Endothelial cell of umbilical vein (primary cell): ENCODE measurements around the gene TMSB10. TPM values are rescaled to one million over a fixed set of nuclear protein-coding genes. Genes with fewer than 3 reads are reported as not detected.
A peak's percentile ranks its signal among the peaks of the same experiment; 100 is the strongest.

ENCODE experiments used
- BruUV-seq: library from RNA; stranded (reverse); fragments of 400-500 nt; replicated peaks from 2 replicates; lab custom pipeline; 2021; lab: Mats Ljungman, UMichigan
- CTCF ChIA-PET: fragments of 300-600, 350-600 bp; sonication (Branson Sonifier 250); formaldehyde crosslinking; loops from one replicate; lab custom pipeline; 2021; ENCODE audit warnings: antibody characterized with exemption, inconsistent platforms; lab: Charles Lee
- POLR2A ChIA-PET: fragments of 300-600, 350-600 bp; sonication (Branson Sonifier 250); formaldehyde crosslinking; loops from one replicate; lab custom pipeline; 2021; ENCODE audit warnings: antibody characterized with exemption, inconsistent platforms; lab: Charles Lee
- DNase-seq: peaks from one replicate; pipeline ENCODE4 v3.0.0-alpha.2; 2011; ENCODE audit warnings: low read depth, low spot score
- FAIRE-seq: peaks from 2 replicates; lab custom pipeline; 2011; peaks lifted over from hg19 to GRCh38; lab: Jason Lieb, UNC
- H2AFZ ChIP-seq: 2 replicates; pipeline ENCODE4 v1.6.0; 2012; ENCODE audit warnings: low read depth, low read length, control low read depth, inconsistent platforms
- H3K27ac ChIP-seq: 2 replicates; pipeline ENCODE4 v1.5.1; 2011; ENCODE audit warnings: low read depth, mild to moderate bottlenecking, control low read depth, low read length, moderate library complexity; ENCODE audit not compliant: insufficient read depth
- H3K27me3 ChIP-seq, 2 experiments: 2 replicates each; pipeline versions ENCODE4 v1.6.0 to v1.6.1; 2011; ENCODE audit warnings: low read length in 2 of 2, mixed read lengths in 1 of 2; ENCODE audit not compliant: control insufficient read depth in 2 of 2, insufficient read depth in 2 of 2
- H3K36me3 ChIP-seq, 2 experiments: 2 replicates in 1 of 2; 3 replicates in 1 of 2; pipeline ENCODE4 v1.5.1; 2011; ENCODE audit warnings: low read length in 2 of 2, mild to moderate bottlenecking in 1 of 2, moderate library complexity in 1 of 2; ENCODE audit not compliant: control insufficient read depth in 2 of 2, insufficient read depth in 2 of 2; ENCODE audit errors: extremely low read depth in 1 of 2
- H3K4me1 ChIP-seq: 3 replicates; pipeline ENCODE4 v1.5.1; 2011; ENCODE audit warnings: mild to moderate bottlenecking, low read length; ENCODE audit not compliant: control insufficient read depth, insufficient read depth; ENCODE audit errors: extremely low read depth
- H3K4me2 ChIP-seq: 2 replicates; pipeline ENCODE4 v1.6.1; 2011; ENCODE audit warnings: low read length, control low read depth, mixed read lengths; ENCODE audit not compliant: insufficient read depth
- H3K4me3 ChIP-seq, 3 experiments: fragments of 200-600 bp in 1 of 3; sonication (generic), shearing (Covaris generic) in 1 of 3; replicated peaks in 1 of 3; 2 replicates each; pipeline ENCODE4 v1.5.1; 2011 to 2016; ENCODE audit warnings: control low read depth in 3 of 3, low read length in 3 of 3, mild to moderate bottlenecking in 2 of 3, inconsistent platforms in 1 of 3, low read depth in 1 of 3, moderate library complexity in 1 of 3; ENCODE audit not compliant: insufficient read depth in 1 of 3
- H3K79me2 ChIP-seq: 2 replicates; pipeline ENCODE4 v1.6.0; 2012; ENCODE audit warnings: low read length, inconsistent platforms; ENCODE audit not compliant: control insufficient read depth, insufficient read depth
- H3K9ac ChIP-seq: replicated peaks from 2 replicates; pipeline ENCODE3; 2011; ENCODE audit warnings: low read length, control low read depth; ENCODE audit not compliant: insufficient read depth; ENCODE audit errors: extremely low read depth
- H3K9me1 ChIP-seq: replicated peaks from 3 replicates; pipeline ENCODE4 v1.6.0; 2011; ENCODE audit warnings: mild to moderate bottlenecking, low read length; ENCODE audit not compliant: control insufficient read depth, insufficient read depth; ENCODE audit errors: extremely low read depth
- H3K9me3 ChIP-seq: replicated peaks from 2 replicates; pipeline ENCODE4 v1.5.1; 2012; ENCODE audit warnings: low read length, inconsistent platforms; ENCODE audit not compliant: control insufficient read depth, insufficient read depth
- H4K20me1 ChIP-seq: replicated peaks from 2 replicates; pipeline ENCODE3; 2011; ENCODE audit warnings: mild to moderate bottlenecking, low read length; ENCODE audit not compliant: control insufficient read depth, insufficient read depth; ENCODE audit errors: extremely low read depth
- FOS ChIP-seq: IDR thresholded peaks from 2 replicates; pipeline ENCODE4 v1.6.1; 2011; ENCODE audit warnings: mild to moderate bottlenecking, low read length, moderate library complexity, borderline replicate concordance; ENCODE audit not compliant: insufficient read depth
- JUN ChIP-seq: IDR thresholded peaks from 2 replicates; pipeline ENCODE4 v1.6.1; 2011; ENCODE audit warnings: borderline replicate concordance, low read depth; ENCODE audit not compliant: insufficient read length, insufficient read depth
- MYC ChIP-seq: IDR thresholded peaks from one replicate; pipeline ENCODE4 v1.6.1; 2011; ENCODE audit warnings: mild to moderate bottlenecking, low read depth, low read length
- dilution Hi-C: fragments of 300-500 bp; cut with MboI; formaldehyde crosslinking; loops from one replicate; pipeline ENCODE4 v1.15.0; 2019; ENCODE audit warnings: low sequenced_read_pairs; ENCODE audit not compliant: extremely low pct_ligation_motif_present
- intact Hi-C: fragments of 100-400 bp; cut with micrococcal nuclease; formaldehyde crosslinking; loops from one replicate; pipeline ENCODE4 v1.10.0; 2022
- polyA plus RNA-seq, 4 experiments: library from polyadenylated mRNA; depleted of rRNA in 3 of 4; stranded (reverse) in 3 of 4; unstranded in 1 of 4; fragments of >200 nt; gene quantifications; 2 replicates each; pipeline versions ENCODE4 v1.2.1 to v1.2.3, GENCODE V29; 2011 to 2012; ENCODE audit warnings: missing spikeins in 1 of 4
- total RNA-seq: library from RNA; stranded (reverse); gene quantifications from 2 replicates; pipeline ENCODE4 v1.2.3, GENCODE V29; 2021

The TMSB10 gene
- total and polyA plus RNA-seq, 2 donors (not counting 3 experiments of a cell fraction or from before 2014, with no cell fraction given), result 2,774 to 4,015 TPM

DNA sequence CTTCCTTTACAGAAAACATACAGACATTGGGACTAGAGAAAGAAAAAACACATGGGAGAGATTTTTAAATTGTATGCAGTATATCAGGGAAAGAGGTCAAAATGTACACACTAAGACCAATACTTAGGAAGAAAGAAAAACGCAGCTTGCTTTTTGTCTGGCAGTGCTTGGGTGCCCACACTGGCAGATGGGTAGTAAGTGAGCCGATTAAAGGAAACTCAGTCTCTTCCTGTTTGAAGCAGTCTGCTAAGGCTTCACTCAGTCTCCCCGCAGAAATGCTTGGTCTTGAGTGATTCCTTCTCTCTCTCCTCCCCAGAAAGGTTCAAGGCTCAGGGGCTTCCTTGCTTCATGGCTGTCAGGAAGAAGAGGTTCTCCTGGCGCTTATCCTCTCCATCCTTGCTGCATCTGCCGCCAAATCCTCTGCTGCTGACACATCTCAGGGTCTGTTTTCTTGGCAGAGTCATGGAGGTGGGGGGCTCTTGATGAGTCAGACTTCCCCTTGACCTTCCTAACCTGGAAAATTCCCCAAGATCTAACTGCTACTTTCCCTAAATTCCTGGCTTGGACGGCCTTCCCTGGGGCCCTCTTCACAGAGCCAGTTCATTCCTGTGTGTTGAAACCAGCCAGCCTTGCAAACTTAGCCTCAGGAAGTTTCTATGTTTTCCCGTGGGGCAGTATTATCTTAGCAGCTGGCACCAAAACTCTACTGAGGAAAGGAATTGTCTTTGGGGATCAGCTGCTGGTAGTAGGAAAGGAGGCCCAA lies 10.5 kb upstream of the TMSB10 start:
- H3K4me2 ChIP-seq, result peak overlapping the region; percentile 2
- TF ChIP-seq MYC (no peak), FOS (peak; percentile 15)

DNA sequence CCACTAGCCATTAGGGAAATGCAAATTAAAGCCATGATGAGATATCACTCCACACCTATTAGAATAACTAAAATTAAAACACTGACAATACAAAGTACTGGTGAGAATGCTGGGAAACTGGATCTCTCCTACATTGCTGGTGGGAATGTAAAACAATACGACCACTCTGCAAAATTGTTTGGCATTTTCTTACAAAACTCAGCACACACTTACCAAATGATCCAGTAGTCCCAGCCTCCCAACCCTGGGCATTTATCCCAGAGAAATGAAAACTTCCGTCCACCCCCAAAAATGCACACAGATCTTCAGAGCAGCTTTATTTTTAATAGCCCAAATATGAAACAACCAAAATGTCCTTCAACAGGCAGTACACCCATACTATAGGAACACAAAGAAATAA lies 8.9 kb upstream of the TMSB10 start:
- CTCF ChIA-PET, result no interaction called here
- DNase-seq, result no peak
- no peaks in the 10 kb centered on the region for H3K36me3 ChIP-seq
- H3K9ac ChIP-seq, result no peak overlapping the region
- no peak overlapping the region for H3K27ac ChIP-seq
- H3K4me3 ChIP-seq, result no peak overlapping the region
- peaks cover 21% of the 10 kb centered on the region for H3K4me1 ChIP-seq
- no peak overlapping the region for H2AFZ ChIP-seq
- BruUV-seq, result no TSS peak
- dilution Hi-C loops, result no loop called here
- FAIRE-seq, result no peak
- no peaks in the 10 kb centered on the region for H3K27me3 ChIP-seq
- H3K4me2 ChIP-seq, result no peak overlapping the region
- no peaks in the 10 kb centered on the region for H3K79me2 ChIP-seq
- no peaks in the 10 kb centered on the region for H3K9me3 ChIP-seq
- intact Hi-C loops, result no loop called here
- H3K9me1 ChIP-seq, result no peaks in the 10 kb centered on the region
- POLR2A ChIA-PET, result no interaction called here
- TF ChIP-seq FOS (no peak), JUN (no peak)
- H4K20me1 ChIP-seq, result no peaks in the 10 kb centered on the region

More for the DNA sequence above, 10.5 kb upstream of the TMSB10 start:
- POLR2A ChIA-PET, result no interaction called here
- Histone ChIP-seq H3K9ac (no peak overlapping the region), H3K4me3 (no peak overlapping the region), H3K9me3 (no peaks in the 10 kb centered on the region), H3K79me2 (no peaks in the 10 kb centered on the region), H2AFZ (peak overlapping the region; percentile 59), H3K27me3 (no peaks in the 10 kb centered on the region), H3K9me1 (no peaks in the 10 kb centered on the region), H3K36me3 (no peaks in the 10 kb centered on the region), H3K4me1 (peaks cover 21% of the 10 kb centered on the region), H3K27ac (no peak overlapping the region), H4K20me1 (no peaks in the 10 kb centered on the region)
- DNase-seq, result peak; percentile 36
- peak; percentile 47 for FAIRE-seq
- CTCF ChIA-PET, result interaction anchor here (1.3 to 1.5 kb wide), 2 partner anchors 10 to 31 kb away, joined by 3 to 5 read pairs; no protein-coding TSS in a partner anchor
- intact Hi-C loops (no loop called here), dilution Hi-C loops (no loop called here)
- no TSS peak for BruUV-seq
